ENCODE data around the gene PPP2R2D.
"Not testable (repeated sequence)": the region's sequence is repeated elsewhere in the genome, so short reads cannot be mapped to it uniquely, and the experiment has no call there.

The PPP2R2D gene

DNA sequence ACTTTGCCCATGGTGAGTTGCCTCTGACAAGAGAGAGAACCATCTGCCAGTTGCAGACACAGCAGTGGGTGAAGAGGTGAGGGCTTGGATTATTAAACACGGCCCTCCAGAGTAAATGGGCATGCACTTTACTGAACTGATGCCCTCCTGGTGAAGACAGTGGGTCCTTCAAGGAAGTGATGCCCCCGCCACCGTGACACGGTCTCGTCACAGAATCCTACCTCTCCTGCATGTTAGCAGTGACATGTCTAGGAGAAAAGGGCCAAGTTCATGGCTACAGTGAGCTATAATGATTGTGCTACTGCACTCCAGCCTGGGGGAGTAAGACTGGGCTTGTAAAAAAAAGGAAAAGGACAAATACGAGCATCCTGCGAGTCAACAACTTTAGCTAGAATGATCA lies 78.5 kb downstream of the PPP2R2D start:
- no peak for DNase-seq

DNA sequence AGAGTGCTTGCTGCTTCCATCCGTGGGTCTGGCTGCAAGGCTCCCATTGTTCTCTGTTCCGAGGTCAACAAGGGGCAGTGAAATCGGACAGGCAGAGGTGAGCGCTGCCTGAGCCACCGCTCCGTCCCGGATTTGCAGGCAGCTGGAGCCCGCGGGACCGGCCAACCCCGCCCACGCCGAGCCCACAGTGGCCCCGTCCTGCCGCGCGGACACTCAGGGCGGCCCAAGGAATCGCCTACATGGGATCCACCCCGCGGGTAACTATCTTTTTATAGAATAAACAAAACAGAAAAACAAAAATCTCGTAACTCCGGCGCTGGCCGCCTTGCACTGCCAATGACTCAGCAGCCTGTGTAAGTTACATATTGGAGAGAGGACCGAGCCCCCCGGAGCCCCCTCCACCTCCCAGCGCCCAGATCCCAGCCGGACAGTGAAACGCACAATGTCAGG lies 79.0 kb downstream of the PPP2R2D start:
- no peak for DNase-seq

DNA sequence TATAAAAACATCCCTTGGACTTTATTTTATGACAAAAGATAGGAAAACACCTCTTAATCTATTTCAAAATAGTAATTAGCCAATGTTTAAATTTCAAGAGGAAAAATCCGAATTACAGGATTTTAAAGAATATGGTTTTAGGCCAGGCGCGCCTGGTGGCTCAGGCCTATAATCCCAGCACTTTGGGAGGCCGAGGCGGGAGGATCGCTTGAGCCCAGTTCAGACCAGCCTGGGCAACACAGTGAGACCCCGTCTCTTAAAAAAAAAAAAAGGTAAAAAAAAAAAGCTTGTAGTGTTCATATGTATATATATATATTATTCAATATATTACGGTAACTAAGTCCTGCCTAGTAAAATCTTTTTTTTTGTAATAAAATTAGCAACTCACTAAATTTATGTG lies 79.5 kb downstream of the PPP2R2D start:
- DNase-seq, result no peak

DNA sequence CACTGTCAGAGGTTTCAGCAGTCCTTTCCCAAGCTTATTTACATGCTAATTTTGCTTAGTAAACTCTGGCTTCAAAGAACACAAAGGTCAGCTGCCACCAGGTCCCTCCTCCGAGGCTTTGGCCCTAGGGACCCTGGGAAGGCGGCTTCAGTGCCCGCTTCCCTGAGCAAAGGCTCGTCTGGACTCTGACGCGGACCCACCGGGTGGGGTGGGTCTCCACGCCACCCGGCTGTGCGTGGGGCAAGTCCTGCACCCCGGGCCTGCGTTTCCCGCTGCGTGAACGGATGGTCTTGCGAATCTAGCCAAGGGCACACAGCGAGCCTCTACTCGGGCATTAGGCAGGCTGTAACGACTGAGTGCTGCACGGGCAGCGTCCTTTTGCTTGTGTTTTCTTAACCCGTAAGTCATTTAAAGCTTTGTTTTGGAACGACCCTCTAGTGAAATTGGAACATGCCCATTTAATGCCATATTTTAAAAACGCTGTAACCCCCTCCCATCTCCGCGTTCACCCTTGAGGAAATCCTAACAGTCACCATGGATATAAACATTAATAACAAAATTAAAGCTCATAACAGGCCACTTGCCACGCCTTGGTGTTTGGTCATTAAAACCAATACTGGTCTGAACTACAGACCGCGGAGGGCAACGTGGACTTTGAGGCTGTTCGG lies 80.1 kb downstream of the PPP2R2D start:
- DNase-seq, result no peak

DNA sequence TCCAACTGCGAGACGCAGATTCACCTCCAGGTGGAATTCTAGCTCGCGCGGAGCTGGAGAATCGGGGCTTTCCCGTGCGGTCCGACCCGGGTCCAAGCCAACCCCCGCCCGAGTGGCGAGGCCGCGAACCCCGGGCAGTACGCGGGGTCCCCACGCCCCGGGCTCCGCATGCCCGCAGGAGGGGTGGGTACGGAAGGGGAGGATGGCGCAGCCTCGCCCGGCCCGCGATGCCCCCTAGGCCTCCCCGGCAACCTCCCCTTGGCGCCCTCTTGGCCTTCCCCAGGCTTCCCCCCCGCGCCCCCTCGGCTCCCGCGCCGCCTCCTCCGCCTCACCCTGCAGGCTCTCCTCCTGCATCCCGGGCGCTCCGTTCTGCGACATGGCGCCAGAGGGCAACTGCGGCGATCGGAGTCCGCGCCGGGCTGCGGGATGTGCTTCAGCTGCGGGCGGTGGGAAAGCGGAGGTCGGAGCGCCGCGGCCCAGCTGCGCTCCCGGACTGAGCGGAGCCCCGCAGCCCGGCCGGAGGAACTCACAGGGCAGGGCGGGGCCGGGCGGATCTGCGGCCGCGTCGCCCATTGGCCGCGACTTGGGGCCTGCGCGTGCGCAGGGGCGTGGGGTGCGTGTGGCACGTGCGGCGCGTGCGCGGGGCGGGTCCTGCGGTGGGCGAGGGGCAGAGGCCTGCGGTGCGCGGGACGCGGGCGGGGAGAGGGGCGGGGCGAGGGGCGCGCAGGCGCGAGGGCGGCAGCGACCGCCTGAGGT lies 80.8 kb downstream of the PPP2R2D start, which contains the start of gene BNIP3:
Gene BNIP3, minus strand, starts transcription at position 495 of the 756 bp plus-strand sequence. Its CDS starts 117 bp downstream, at position 378.
- DNase-seq, result peak; percentile 83

DNA sequence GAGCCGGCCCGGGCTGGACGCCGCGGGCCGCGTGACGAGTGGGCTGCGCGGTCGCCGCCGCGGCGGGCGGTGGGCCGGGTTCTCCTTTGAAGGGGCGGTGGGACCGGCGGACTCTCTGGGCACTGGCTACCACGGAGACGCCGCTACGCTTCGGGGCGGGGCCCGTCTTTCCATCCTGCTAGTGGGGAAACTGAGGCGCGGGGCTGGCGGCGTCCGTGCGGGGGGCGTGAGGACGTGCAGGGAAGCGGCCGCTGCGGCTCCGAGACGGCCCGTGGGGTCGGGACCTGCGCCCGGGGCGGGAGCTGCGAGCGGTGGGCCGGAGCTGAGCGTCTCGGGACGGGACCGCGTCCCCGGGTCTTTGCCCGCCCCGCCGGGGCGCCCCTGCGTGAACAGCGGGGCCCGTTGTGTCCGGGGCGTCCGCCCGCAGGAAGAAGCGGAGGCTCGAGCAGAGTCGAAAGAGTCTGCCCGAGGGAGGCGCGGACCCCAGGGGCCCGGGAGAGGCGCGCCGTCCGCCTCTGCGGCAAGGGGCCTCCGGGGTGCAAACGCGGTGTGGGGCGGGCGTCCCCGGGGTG lies 81.5 kb downstream of the PPP2R2D start:
- DNase-seq, result no peak

DNA sequence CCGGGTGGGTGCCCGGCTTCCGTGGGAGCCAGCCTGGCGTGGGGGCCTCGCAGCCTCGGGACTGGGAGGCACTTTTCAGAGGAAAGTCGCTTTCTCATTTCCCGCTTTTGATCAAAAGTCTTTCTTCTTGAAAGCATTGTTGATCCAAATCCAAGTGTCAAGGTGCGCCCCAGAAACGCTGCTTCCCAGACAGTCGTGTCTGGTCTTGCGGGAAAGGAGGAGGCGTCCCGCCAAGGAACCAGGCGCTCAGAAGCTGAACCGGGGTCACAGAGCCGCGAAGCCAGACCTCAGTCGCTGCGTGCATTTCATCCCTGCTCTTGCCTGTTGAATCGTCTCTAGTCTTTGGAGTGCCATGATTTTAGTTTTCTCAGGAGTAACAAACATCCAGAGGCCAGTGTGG lies 82.0 kb downstream of the PPP2R2D start:
- no peak for DNase-seq

DNA sequence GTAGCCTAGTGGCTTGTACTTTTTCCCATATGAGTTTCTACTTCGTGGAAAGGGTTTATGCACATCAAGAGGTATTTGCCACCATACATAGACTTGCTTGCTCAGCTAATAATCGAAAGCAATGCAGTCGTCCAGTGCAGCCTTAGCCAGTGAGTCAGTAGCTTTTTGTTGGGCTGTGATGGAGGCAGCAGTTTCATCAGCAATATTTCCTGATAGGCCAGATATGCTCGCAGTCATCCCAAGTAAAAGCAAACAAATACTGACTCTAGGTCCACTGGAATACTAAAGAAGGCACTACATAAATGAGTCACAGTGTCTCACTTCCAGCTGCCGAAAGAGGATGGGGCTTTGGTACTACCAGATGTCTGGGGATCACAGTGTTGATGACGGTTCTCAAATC lies 83.0 kb downstream of the PPP2R2D start:
- no peak for DNase-seq

DNA sequence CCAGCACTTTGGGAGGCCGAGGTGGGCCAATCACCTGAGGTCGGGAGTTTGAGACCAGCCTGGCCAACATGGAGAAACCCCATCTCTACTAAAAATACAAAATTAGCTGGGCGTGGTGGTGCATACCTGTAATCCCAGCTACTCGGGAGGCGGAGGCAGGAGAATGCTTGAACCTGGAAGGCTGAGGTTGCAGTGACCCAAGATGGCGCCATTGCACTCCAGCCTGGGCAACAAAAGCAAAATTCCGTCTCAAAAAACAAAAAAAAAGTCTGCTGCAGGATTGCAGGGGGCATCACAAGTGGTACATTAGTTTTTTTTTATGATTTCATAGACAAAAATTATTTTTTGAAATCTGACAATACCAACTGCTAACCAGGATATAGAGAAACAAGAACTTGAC lies 86.0 kb downstream of the PPP2R2D start:
- DNase-seq, result not testable (repeated sequence)

DNA sequence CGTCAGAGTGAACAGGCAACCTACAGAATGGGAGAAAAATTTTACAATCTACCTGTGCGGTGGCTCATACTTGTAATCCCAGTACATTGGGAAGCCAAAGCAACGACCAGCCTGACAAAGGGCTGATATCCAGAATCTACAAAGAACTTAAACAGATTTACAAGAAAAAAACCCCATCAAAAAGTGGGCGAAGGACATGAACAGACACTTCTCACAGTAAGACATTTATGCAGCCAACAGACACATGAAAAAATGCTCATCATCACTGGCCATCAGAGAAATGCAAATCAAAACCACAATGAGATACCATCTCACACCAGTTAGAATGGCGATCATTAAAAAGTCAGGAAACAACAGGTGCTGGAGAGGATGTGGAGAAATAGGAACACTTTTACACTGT lies 86.5 kb downstream of the PPP2R2D start:
- not testable (repeated sequence) for DNase-seq

DNA sequence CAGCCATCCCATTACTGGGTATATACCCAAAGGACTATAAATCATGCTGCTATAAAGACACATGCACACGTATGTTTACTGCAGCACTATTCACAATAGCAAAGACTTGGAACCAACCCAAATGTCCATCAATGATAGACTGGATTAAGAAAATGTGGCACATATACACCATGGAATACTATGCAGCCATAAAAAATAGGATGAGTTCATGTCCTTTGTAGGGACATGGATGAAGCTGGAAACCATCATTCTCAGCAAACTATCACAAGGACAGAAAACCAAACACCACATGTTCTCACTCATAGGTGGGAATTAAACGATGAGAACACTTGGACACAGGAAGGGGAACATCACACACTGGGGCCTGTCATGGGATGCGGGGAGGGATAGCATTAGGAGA lies 87.0 kb downstream of the PPP2R2D start:
- not testable (repeated sequence) for DNase-seq

DNA sequence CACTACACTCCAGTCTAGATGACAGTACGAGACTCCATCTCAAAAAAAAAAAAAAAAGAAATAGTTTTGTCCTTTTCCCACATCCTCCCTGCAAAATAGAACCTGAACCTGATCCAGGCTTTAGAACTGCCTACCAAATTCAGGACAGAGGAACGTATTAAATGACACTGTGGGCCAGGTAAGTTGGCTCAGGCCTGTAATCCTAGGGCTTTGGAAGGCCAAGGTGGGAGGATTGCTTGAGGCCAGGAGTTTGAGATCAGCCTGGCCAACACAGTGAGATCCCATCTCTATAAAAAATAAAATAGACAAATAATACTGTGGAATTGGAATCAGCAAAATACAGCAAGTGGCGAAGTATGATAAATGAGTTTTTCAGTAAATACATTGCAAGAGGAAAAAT lies 90.9 kb downstream of the PPP2R2D start:
- no peak for DNase-seq

DNA sequence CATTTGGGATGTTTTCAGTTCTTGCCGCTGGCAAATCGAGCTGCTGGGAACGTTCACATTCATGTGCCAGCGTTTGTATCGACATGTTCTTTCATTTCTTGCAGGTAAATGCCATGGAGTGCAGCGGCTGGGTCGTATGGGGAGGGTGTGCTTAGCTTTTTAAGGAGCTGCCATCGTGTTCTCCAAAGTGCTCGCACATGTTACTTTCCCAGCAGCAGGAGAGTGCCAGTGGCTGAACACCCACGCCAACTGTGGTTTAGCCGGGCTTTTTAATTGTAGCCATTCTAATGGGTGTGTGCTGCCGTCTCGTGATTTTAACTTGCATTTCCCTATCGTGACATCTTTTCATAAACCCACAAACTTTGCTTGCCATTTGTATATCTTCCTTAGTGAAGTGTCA lies 92.5 kb downstream of the PPP2R2D start:
- DNase-seq, result no peak

DNA sequence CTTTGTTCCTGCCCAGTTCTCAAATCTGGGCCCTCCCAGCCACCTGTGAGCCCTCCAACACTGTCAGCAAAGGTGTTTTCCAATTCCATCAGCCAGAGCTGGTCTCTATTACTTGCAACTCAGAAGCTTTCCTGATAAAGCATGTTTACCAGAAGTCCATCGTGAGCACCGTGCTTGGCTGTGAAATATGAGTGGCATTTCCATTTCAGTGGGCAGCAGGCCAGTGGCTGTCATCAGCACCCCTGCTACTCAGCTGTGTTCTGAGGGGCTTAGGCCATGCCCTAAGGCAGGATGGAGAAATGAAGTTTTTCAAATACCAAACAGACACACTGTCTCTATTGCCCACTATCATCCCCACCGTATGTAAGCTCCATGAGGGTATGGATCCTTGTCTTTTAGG lies 93.6 kb downstream of the PPP2R2D start:
- no peak for DNase-seq

DNA sequence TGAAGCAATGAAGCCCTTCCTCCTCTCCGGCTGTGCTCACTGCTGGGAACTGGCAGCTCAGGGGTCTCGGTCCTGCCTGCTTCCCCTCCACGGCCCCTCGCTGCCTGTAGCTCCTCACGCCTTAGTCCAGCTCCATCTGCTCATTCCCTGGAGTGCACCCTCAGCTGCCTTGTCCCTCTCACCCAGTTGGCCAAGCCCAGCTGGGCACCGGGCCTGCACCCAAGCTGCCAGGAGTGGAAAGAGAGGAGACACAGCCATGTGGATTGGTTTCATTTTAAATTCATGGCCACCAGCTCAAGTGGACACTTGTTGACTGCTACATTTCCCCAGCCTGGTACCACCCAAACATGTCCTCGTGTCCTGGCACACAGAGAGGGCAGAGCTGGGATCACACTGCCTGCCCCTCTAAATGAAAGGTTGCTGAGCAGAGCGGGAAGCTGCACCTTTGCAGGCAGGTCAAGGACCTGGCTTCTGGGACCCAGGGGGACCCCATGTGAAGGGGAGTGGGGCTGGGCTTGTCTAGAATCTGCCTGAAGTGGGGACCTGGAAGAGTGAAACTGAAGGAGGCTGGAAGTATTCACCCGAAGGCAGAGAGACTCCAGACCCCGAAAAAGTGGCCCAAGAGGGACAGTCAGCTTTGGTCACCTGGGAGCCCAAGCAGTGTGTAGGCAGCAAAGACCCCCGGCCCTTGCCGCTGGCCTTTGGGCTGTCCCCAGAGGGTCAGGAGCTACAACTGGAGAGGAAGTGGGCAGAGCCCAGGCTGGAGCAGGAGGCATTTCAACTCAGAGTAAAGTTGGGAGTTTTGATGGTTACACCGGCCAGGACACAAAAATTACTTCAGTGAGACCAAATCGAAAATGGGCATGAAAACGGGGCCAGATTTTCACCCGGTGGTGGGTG lies 95.9 kb downstream of the PPP2R2D start:
- no peak for DNase-seq

DNA sequence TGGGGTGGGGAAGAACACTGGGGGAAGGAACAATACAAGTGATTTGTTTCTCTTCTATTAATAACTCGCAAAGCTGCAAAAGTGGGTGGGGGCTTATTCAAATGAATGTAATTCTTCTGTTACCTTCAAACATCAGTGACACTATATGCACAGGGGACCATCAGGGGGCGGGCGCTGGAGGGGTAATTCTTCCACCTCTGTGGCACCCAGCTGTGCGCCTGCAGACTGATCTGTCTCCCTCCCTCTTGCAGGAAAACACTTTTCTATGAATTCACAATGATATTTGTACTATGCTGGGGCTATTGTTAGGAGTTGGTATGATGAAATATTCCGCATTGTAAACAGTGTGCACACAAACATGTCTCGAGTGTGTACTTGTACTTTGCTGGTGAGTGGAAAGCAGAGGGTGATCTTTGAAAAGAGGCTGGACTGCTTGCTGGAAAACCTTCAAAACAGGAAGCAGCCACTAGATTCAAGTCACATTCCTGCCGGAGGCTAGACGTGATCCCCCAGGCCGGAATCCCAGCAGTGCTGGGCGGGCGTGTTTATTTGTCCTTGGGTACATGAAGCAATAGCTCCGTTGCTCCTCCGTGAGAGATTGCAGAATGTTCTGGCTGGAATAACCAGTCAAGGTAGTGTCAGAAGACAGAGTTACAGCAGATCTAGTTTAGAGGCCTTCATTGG lies 96.7 kb downstream of the PPP2R2D start:
- DNase-seq, result no peak

DNA sequence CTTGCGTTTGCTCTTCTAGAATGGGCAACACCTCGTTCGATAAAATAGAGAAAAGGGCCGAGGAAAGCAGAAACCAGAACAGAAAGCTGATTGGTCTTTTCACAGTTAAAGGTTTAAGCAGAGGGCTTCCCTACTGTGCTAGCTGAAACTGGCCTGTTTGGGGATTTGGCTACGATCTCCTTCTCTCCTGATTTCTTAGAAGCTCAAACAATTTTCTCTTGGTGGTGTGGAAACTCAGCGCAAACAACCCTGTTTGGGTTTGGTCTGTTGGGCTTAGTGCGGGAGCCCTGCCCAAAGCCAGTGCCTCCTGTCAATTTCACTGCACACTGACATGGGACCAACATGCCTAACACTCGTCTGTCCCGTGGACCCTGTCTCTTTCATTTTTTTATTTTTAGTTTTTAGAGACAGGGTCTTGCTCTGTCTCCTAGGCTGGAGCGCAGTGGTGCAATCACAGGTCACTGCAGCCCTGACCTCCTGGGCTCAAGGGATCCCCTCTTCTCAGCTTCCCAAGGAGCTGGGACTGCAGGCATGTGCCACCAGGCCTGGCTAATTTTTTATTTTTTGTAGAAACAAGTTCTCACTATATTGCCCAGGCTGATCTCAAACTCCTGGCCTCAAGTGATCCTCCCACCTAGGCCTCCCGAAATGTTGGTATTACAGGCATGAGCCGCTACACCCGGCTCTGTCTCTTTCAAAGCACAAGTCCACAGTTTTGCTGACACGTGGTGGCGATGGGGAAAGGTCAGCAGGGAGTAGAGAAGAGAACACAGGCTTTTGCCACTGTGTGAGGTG lies 97.4 kb downstream of the PPP2R2D start:
- no peak for DNase-seq

DNA sequence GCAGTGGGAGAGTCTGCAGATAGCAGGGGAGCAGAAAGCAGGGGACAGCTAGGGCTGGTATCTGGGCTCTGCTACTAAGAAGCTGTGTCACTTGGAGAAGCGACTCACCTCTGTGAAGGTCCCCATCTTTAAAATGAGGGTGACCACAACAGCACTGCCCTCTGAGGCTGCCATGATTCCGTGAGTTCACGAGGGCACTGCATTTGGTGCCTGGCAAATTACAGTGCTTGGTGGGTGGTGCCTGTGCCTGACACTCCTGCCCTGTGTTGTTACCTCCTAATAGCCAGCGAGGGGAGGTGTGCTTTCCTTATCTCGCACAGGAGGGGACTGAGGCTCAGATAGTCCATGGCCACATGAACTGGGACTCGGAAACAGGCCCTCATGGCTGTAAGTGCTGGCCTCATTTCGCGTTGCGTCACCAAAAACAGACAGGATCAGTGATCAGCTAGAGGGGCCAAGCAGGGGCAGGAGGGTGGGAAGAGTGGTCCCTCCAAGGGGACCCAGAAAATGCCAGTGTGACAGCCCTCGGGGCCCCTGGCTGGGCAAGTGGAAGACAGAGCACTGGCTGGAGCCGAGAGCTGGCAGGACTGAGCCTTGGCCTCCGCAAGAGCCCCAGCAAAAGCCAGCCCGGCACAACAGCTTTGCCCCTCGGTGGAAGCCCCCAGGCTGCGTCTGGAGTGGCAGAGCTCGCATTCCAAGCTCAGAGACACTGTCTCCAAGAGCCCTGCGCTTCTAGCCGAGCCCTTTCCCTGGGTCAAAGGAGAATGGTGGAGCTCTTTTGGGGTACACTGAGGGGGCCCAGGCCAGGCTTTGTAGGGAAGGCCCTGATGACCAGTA lies 98.3 kb downstream of the PPP2R2D start:
- no peak for DNase-seq

DNA sequence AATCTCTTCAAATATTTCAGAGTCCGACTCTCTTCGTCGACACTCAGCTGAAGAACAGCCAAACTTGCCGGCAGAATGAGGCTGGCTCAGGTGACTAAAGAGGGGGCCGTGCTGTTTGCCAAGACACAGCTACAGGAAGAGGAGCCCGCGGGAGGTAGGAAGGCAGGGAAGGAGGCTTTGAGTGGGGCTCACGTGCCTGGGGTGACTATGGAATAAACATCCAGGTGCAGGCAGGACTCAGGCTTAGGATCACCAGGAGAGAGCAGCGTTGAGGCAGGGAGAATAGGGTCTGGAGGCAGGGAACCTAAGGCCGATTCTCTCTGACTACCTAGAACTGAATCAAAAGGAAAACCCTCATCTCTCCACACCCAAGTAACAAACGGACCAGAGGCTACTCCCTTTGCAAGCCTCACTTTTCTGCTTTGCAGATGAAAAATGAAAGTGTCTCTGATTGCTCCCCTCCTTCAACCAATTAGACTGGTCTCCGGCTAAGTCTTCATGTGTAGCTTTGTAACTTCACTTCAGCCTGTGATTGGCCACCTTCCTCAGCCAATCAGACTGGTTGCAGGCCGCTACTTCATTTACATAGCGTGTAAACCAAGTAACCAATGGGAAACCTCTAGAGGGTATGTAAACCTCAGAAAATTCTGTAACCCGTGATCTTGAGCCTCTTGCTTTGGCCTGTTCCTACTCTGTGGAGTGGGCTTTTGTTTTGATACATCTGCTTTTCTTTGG lies 100.6 kb downstream of the PPP2R2D start:
- peak; percentile 31 for DNase-seq

DNA sequence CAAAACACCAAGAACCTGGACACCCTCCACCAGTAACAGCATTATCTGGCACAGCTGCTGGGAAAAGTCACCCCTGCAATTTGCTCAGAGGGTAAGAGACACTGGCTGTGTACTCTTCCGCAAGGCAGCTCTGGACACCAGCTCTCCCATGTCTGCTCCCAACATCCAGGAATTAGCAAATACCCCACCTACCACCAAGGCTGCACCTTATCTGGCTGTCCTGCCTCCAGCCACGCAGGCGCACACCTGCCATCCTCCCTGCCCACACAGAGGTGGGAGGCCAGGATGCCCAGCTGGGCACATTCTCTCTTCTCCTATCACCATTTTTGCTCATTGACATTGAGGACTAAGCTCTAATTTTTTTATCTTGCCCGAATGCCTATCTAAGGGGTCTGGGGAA lies 101.2 kb downstream of the PPP2R2D start:
- DNase-seq, result no peak
